GM23338 (cell line): ENCODE results near the gene PHLDB2. TPM values are rescaled to one million over a fixed set of nuclear protein-coding genes. Genes with fewer than 3 reads are reported as not detected.

Source experiments
- ATAC-seq: fragments of 200-7000 bp; cut with Tn5 transposase; 3 replicates; pipeline ENCODE4 v1.9.1; 2020
- DNase-seq: peaks from one replicate; pipeline ENCODE4 v3.0.0-alpha.2; 2015; ENCODE audit warnings: low spot score
- H2AFZ ChIP-seq: fragments of 200-600 bp; sonication (generic); 2 replicates; pipeline ENCODE4 v1.8.0; 2016; ENCODE audit warnings: antibody characterized with exemption, mild to moderate bottlenecking, moderate library complexity
- H3F3A ChIP-seq: fragments of 200-600 bp; sonication (generic); replicated peaks from 2 replicates; pipeline ENCODE4 v1.8.0; 2017; ENCODE audit warnings: antibody characterized with exemption, mixed run types, low read depth
- H3K27ac ChIP-seq: fragments of 200-600 bp; sonication (generic); 2 replicates; pipeline ENCODE4 v1.6.1; 2016; ENCODE audit warnings: low read depth
- H3K27me3 ChIP-seq: fragments of 200-600 bp; sonication (generic); 2 replicates; pipeline ENCODE4 v1.8.0; 2016; ENCODE audit warnings: mild to moderate bottlenecking, mixed run types, moderate library complexity; ENCODE audit not compliant: insufficient read depth
- H3K36me3 ChIP-seq: fragments of 200-600 bp; sonication (generic); 2 replicates; pipeline ENCODE4 v1.8.0; 2016; ENCODE audit warnings: mild to moderate bottlenecking; ENCODE audit not compliant: insufficient read depth
- H3K4me1 ChIP-seq: fragments of 200-600 bp; sonication (generic); 2 replicates; pipeline ENCODE4 v1.8.0; 2016; ENCODE audit warnings: mild to moderate bottlenecking, moderate library complexity; ENCODE audit not compliant: insufficient read depth
- H3K4me2 ChIP-seq: fragments of 200-600 bp; sonication (generic); 2 replicates; pipeline ENCODE4 v1.7.1; 2017; ENCODE audit warnings: mixed run types
- H3K4me3 ChIP-seq: fragments of 200-600 bp; sonication (generic); 2 replicates; pipeline ENCODE4 v1.6.1; 2016; ENCODE audit warnings: mixed run types
- H3K79me2 ChIP-seq: fragments of 200-600 bp; sonication (generic); replicated peaks from 2 replicates; pipeline ENCODE4 v1.8.0; 2017; ENCODE audit warnings: mild to moderate bottlenecking; ENCODE audit not compliant: insufficient read depth
- H3K9me2 ChIP-seq: fragments of 200-600 bp; sonication (generic); 2 replicates; pipeline ENCODE4 v1.8.0; 2017; ENCODE audit not compliant: insufficient read depth
- H4K20me1 ChIP-seq: fragments of 200-600 bp; sonication (generic); replicated peaks from 2 replicates; pipeline ENCODE4 v1.8.0; 2017; ENCODE audit warnings: mild to moderate bottlenecking; ENCODE audit not compliant: insufficient read depth
- H3K27ac Mint-ChIP-seq: 2 replicates; pipeline ENCODE4 v1.8.0; 2020; ENCODE audit warnings: inconsistent platforms, mild to moderate bottlenecking, moderate library complexity, mixed read lengths
- H3K27me3 Mint-ChIP-seq: 3 replicates; pipeline ENCODE4 v1.8.0; 2022; ENCODE audit warnings: low read depth, mild to moderate bottlenecking, moderate library complexity, mixed read lengths, inconsistent platforms; ENCODE audit not compliant: insufficient read depth, poor library complexity
- H3K36me3 Mint-ChIP-seq: 3 replicates; pipeline ENCODE4 v1.8.0; 2021; ENCODE audit warnings: low read depth, mild to moderate bottlenecking, inconsistent platforms, moderate library complexity, mixed read lengths
- H3K4me1 Mint-ChIP-seq: 3 replicates; pipeline ENCODE4 v1.8.0; 2020; ENCODE audit warnings: mild to moderate bottlenecking, inconsistent platforms, mixed read lengths
- H3K4me3 Mint-ChIP-seq: 3 replicates; pipeline ENCODE4 v1.8.0; 2021; ENCODE audit warnings: moderate library complexity, mild to moderate bottlenecking, inconsistent platforms, mixed read lengths
- H3K9me3 Mint-ChIP-seq: 3 replicates; pipeline ENCODE4 v1.8.0; 2020; ENCODE audit warnings: moderate library complexity, mild to moderate bottlenecking, inconsistent platforms, mixed read lengths
- CREB1 ChIP-seq: fragments of 250-450 bp; sonication (Bioruptor Pico); IDR thresholded peaks from 2 replicates; pipeline ENCODE4 v1.5.0; 2020; ENCODE audit warnings: low read depth, mild to moderate bottlenecking, moderate library complexity
- ETS1 ChIP-seq: IDR thresholded peaks from 2 replicates; pipeline ENCODE4 v1.6.1; 2016; ENCODE audit warnings: antibody characterized with exemption
- EZH2 ChIP-seq: fragments of 200-600 bp; sonication (generic); IDR thresholded peaks from one replicate; pipeline ENCODE4 v1.8.0; 2017; ENCODE audit warnings: antibody characterized with exemption, mild to moderate bottlenecking, low read depth; ENCODE audit not compliant: unreplicated experiment
- EZH2phosphoT487 ChIP-seq: fragments of 200-600 bp; sonication (generic); IDR thresholded peaks from one replicate; pipeline ENCODE4 v1.8.1; 2018; ENCODE audit warnings: antibody characterized with exemption; ENCODE audit not compliant: unreplicated experiment
- NANOG ChIP-seq: IDR thresholded peaks from 2 replicates; pipeline ENCODE4 v1.6.1; 2016; ENCODE audit warnings: antibody characterized with exemption, borderline replicate concordance
- POLR2AphosphoS5 ChIP-seq: IDR thresholded peaks from 2 replicates; pipeline ENCODE4 v1.6.1; 2016; ENCODE audit warnings: antibody characterized with exemption, low read depth
- STAT1 ChIP-seq: IDR thresholded peaks from one replicate; pipeline ENCODE4 v1.6.1; 2016; ENCODE audit warnings: antibody characterized with exemption; ENCODE audit not compliant: unreplicated experiment
- ZNF114 ChIP-seq: fragments of 250-450 bp; sonication (Bioruptor Pico); IDR thresholded peaks from 2 replicates; pipeline ENCODE4 v1.5.0; 2020; ENCODE audit warnings: mild to moderate bottlenecking, moderate library complexity
- ZNF331 ChIP-seq: fragments of 250-450 bp; sonication (Bioruptor Pico); IDR thresholded peaks from 2 replicates; pipeline ENCODE4 v1.5.0; 2020; ENCODE audit warnings: low read depth, mild to moderate bottlenecking, moderate library complexity
- polyA plus RNA-seq: library from polyadenylated mRNA; unstranded; fragments of >200 nt; fragmentation: Nextera tagmentation; extraction: Ambion mirVana; gene quantifications from 2 replicates; pipeline ENCODE4 v1.2.1, GENCODE V29; 2016
- total RNA-seq: library from RNA; depleted of rRNA; stranded (reverse); fragments of >200 nt; shearing (Covaris generic); gene quantifications from 2 replicates; pipeline ENCODE4 v1.2.3, GENCODE V29; 2014
- TF ChIP-seq, protein P1 (sequence below): fragments of 250-450 bp; sonication (Bioruptor Pico); IDR thresholded peaks from 2 replicates; pipeline ENCODE4 v1.5.0; 2020; ENCODE audit warnings: mild to moderate bottlenecking, moderate library complexity
- TF ChIP-seq, protein P2 (sequence below), 2 experiments: fragments of 200-600 bp in 1 of 2; sonication (generic) in 1 of 2; conservative IDR thresholded peaks; 2 replicates each; pipeline versions ENCODE4 v1.5.1 to v1.6.1; 2016 to 2017; ENCODE audit warnings: antibody characterized with exemption in 2 of 2, low read depth in 2 of 2, mild to moderate bottlenecking in 2 of 2, moderate library complexity in 1 of 2
- TF ChIP-seq, protein P3 (sequence below): IDR thresholded peaks from one replicate; pipeline ENCODE4 v1.6.1; 2018; ENCODE audit warnings: antibody characterized with exemption; ENCODE audit not compliant: unreplicated experiment

Gene PHLDB2
- total and polyA plus RNA-seq, 2 experiments from 2014 or later, result 19.5 to 33.7 TPM

DNA sequence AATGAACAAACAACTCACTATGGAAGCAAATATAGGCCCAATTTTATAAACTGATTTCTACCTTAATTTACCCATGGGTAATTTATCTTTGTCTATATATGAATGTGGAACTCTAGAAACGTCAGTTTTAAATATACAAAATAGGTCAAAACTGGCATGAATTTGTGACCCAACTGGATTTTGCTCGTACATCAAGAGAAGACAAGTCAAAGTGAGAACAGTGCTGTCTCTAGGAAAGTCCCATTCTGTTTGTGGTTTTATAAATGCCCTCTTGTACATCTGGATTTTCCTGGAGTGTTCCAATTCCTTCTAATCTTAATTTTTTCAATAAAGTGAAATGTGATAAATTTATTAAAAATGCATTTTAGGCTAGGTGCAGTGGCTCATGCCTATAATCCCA, 69.5 kb downstream of the PHLDB2 start:
- H3F3A ChIP-seq, result no peaks in the 10 kb centered on the region
- Mint-ChIP-seq H3K27ac (no peak overlapping the region), H3K4me1 (peaks cover 13% of the 10 kb centered on the region), H3K27me3 (peaks cover 1% of the 10 kb centered on the region), H3K36me3 (peaks cover 3% of the 10 kb centered on the region; the same call in 2 of the 3 replicates), H3K9me3 (no peaks in the 10 kb centered on the region), H3K4me3 (no peak overlapping the region)
- no peaks in the 10 kb centered on the region for H3K79me2 ChIP-seq
- H3K9me2 ChIP-seq, result no peaks in the 10 kb centered on the region
- H3K4me2 ChIP-seq, result no peak overlapping the region
- H2AFZ ChIP-seq, result no peak overlapping the region
- H3K36me3 ChIP-seq, result no peaks in the 10 kb centered on the region; the same call in 1 of the 2 replicates
- TF ChIP-seq ZNF114 (CRISPR knock-in tag) (no peak), ETS1 (no peak), STAT1 (no peak), EZH2phosphoT487 (no peak), CREB1 (CRISPR knock-in tag) (no peak), POLR2AphosphoS5 (no peak), ZNF331 (CRISPR knock-in tag) (no peak), EZH2 (no peak), NANOG (no peak)
- TF ChIP-seq, protein P1, sequence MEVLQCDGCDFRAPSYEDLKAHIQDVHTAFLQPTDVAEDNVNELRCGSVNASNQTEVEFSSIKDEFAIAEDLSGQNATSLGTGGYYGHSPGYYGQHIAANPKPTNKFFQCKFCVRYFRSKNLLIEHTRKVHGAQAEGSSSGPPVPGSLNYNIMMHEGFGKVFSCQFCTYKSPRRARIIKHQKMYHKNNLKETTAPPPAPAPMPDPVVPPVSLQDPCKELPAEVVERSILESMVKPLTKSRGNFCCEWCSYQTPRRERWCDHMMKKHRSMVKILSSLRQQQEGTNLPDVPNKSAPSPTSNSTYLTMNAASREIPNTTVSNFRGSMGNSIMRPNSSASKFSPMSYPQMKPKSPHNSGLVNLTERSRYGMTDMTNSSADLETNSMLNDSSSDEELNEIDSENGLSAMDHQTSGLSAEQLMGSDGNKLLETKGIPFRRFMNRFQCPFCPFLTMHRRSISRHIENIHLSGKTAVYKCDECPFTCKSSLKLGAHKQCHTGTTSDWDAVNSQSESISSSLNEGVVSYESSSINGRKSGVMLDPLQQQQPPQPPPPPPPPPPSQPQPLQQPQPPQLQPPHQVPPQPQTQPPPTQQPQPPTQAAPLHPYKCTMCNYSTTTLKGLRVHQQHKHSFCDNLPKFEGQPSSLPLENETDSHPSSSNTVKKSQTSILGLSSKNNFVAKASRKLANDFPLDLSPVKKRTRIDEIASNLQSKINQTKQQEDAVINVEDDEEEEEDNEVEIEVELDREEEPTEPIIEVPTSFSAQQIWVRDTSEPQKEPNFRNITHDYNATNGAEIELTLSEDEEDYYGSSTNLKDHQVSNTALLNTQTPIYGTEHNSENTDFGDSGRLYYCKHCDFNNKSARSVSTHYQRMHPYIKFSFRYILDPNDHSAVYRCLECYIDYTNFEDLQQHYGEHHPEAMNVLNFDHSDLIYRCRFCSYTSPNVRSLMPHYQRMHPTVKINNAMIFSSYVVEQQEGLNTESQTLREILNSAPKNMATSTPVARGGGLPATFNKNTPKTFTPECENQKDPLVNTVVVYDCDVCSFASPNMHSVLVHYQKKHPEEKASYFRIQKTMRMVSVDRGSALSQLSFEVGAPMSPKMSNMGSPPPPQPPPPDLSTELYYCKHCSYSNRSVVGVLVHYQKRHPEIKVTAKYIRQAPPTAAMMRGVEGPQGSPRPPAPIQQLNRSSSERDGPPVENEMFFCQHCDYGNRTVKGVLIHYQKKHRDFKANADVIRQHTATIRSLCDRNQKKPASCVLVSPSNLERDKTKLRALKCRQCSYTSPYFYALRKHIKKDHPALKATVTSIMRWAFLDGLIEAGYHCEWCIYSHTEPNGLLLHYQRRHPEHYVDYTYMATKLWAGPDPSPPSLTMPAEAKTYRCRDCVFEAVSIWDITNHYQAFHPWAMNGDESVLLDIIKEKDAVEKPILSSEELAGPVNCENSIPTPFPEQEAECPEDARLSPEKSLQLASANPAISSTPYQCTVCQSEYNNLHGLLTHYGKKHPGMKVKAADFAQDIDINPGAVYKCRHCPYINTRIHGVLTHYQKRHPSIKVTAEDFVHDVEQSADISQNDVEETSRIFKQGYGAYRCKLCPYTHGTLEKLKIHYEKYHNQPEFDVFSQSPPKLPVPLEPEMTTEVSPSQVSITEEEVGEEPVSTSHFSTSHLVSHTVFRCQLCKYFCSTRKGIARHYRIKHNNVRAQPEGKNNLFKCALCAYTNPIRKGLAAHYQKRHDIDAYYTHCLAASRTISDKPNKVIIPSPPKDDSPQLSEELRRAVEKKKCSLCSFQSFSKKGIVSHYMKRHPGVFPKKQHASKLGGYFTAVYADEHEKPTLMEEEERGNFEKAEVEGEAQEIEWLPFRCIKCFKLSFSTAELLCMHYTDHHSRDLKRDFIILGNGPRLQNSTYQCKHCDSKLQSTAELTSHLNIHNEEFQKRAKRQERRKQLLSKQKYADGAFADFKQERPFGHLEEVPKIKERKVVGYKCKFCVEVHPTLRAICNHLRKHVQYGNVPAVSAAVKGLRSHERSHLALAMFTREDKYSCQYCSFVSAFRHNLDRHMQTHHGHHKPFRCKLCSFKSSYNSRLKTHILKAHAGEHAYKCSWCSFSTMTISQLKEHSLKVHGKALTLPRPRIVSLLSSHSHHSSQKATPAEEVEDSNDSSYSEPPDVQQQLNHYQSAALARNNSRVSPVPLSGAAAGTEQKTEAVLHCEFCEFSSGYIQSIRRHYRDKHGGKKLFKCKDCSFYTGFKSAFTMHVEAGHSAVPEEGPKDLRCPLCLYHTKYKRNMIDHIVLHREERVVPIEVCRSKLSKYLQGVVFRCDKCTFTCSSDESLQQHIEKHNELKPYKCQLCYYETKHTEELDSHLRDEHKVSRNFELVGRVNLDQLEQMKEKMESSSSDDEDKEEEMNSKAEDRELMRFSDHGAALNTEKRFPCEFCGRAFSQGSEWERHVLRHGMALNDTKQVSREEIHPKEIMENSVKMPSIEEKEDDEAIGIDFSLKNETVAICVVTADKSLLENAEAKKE (CRISPR knock-in tag), result no peak
- TF ChIP-seq, protein P2, sequence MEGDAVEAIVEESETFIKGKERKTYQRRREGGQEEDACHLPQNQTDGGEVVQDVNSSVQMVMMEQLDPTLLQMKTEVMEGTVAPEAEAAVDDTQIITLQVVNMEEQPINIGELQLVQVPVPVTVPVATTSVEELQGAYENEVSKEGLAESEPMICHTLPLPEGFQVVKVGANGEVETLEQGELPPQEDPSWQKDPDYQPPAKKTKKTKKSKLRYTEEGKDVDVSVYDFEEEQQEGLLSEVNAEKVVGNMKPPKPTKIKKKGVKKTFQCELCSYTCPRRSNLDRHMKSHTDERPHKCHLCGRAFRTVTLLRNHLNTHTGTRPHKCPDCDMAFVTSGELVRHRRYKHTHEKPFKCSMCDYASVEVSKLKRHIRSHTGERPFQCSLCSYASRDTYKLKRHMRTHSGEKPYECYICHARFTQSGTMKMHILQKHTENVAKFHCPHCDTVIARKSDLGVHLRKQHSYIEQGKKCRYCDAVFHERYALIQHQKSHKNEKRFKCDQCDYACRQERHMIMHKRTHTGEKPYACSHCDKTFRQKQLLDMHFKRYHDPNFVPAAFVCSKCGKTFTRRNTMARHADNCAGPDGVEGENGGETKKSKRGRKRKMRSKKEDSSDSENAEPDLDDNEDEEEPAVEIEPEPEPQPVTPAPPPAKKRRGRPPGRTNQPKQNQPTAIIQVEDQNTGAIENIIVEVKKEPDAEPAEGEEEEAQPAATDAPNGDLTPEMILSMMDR (conservative IDR thresholded peaks at IDR 0.05; ENCODE audit: low read depth in 2 of 2), result no peak
- TF ChIP-seq, protein P3, sequence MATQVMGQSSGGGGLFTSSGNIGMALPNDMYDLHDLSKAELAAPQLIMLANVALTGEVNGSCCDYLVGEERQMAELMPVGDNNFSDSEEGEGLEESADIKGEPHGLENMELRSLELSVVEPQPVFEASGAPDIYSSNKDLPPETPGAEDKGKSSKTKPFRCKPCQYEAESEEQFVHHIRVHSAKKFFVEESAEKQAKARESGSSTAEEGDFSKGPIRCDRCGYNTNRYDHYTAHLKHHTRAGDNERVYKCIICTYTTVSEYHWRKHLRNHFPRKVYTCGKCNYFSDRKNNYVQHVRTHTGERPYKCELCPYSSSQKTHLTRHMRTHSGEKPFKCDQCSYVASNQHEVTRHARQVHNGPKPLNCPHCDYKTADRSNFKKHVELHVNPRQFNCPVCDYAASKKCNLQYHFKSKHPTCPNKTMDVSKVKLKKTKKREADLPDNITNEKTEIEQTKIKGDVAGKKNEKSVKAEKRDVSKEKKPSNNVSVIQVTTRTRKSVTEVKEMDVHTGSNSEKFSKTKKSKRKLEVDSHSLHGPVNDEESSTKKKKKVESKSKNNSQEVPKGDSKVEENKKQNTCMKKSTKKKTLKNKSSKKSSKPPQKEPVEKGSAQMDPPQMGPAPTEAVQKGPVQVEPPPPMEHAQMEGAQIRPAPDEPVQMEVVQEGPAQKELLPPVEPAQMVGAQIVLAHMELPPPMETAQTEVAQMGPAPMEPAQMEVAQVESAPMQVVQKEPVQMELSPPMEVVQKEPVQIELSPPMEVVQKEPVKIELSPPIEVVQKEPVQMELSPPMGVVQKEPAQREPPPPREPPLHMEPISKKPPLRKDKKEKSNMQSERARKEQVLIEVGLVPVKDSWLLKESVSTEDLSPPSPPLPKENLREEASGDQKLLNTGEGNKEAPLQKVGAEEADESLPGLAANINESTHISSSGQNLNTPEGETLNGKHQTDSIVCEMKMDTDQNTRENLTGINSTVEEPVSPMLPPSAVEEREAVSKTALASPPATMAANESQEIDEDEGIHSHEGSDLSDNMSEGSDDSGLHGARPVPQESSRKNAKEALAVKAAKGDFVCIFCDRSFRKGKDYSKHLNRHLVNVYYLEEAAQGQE, result no peak
- no peak overlapping the region for H3K27ac ChIP-seq
- H3K27me3 ChIP-seq, result no peaks in the 10 kb centered on the region
- H3K4me1 ChIP-seq, result peaks cover 20% of the 10 kb centered on the region; the same call in 1 of the 2 replicates
- no peak for ATAC-seq
- H4K20me1 ChIP-seq, result no peaks in the 10 kb centered on the region
- H3K4me3 ChIP-seq, result no peak overlapping the region
- no peak for DNase-seq
